Panc1 (cell line): ENCODE results near the gene FRYL.

Experiments
- POLR2AphosphoS5 ChIP-seq: IDR thresholded peaks from 2 replicates; pipeline ENCODE4 v1.6.1; 2012; ENCODE audit warnings: mild to moderate bottlenecking, low read depth, low read length, moderate library complexity
- TCF7L2 ChIP-seq: IDR thresholded peaks from 2 replicates; pipeline ENCODE4 v1.6.1; 2011; ENCODE audit warnings: mild to moderate bottlenecking, low read depth, low read length, inconsistent platforms
- TF ChIP-seq, protein P1 (sequence below): fragments of 450-650 bp; IDR thresholded peaks from 2 replicates; pipeline ENCODE4 v1.5.1; 2017; ENCODE audit warnings: mild to moderate bottlenecking
- TF ChIP-seq, protein P2 (sequence below), 2 experiments: IDR thresholded peaks; 2 replicates each; pipeline ENCODE4 v1.6.1; 2011 to 2012; ENCODE audit warnings: low read depth in 2 of 2, control low read depth in 1 of 2, low read length in 1 of 2, mild to moderate bottlenecking in 1 of 2, moderate library complexity in 1 of 2; ENCODE audit not compliant: insufficient read depth in 1 of 2

GRCh38 chr4:48478273-48478672 lies 301.8 kb downstream of the FRYL start:
- TF ChIP-seq, protein P1, sequence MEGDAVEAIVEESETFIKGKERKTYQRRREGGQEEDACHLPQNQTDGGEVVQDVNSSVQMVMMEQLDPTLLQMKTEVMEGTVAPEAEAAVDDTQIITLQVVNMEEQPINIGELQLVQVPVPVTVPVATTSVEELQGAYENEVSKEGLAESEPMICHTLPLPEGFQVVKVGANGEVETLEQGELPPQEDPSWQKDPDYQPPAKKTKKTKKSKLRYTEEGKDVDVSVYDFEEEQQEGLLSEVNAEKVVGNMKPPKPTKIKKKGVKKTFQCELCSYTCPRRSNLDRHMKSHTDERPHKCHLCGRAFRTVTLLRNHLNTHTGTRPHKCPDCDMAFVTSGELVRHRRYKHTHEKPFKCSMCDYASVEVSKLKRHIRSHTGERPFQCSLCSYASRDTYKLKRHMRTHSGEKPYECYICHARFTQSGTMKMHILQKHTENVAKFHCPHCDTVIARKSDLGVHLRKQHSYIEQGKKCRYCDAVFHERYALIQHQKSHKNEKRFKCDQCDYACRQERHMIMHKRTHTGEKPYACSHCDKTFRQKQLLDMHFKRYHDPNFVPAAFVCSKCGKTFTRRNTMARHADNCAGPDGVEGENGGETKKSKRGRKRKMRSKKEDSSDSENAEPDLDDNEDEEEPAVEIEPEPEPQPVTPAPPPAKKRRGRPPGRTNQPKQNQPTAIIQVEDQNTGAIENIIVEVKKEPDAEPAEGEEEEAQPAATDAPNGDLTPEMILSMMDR, result no peak
- TF ChIP-seq TCF7L2, result no peak
- TF ChIP-seq POLR2AphosphoS5, result no peak
- TF ChIP-seq, protein P2, sequence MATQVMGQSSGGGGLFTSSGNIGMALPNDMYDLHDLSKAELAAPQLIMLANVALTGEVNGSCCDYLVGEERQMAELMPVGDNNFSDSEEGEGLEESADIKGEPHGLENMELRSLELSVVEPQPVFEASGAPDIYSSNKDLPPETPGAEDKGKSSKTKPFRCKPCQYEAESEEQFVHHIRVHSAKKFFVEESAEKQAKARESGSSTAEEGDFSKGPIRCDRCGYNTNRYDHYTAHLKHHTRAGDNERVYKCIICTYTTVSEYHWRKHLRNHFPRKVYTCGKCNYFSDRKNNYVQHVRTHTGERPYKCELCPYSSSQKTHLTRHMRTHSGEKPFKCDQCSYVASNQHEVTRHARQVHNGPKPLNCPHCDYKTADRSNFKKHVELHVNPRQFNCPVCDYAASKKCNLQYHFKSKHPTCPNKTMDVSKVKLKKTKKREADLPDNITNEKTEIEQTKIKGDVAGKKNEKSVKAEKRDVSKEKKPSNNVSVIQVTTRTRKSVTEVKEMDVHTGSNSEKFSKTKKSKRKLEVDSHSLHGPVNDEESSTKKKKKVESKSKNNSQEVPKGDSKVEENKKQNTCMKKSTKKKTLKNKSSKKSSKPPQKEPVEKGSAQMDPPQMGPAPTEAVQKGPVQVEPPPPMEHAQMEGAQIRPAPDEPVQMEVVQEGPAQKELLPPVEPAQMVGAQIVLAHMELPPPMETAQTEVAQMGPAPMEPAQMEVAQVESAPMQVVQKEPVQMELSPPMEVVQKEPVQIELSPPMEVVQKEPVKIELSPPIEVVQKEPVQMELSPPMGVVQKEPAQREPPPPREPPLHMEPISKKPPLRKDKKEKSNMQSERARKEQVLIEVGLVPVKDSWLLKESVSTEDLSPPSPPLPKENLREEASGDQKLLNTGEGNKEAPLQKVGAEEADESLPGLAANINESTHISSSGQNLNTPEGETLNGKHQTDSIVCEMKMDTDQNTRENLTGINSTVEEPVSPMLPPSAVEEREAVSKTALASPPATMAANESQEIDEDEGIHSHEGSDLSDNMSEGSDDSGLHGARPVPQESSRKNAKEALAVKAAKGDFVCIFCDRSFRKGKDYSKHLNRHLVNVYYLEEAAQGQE (IDR thresholded peaks at IDR 0.05; ENCODE audit: insufficient read depth in 1 of 2, low read depth in 2 of 2, low read length in 1 of 2), result no peak
